GM21576 (cell line): Measurements from ENCODE around the gene ZNF786.
"Not testable (repeated sequence)": the region's sequence is repeated elsewhere in the genome, so short reads cannot be mapped to it uniquely, and the experiment has no call there.

Experiments
- ATAC-seq: cut with Tn5 transposase; IDR thresholded peaks from one replicate; pipeline ENCODE4 v1.9.1; 2021; ENCODE audit warnings: mild to moderate bottlenecking, moderate library complexity; ENCODE audit not compliant: unreplicated experiment

ZNF786 gene

GRCh38 chr7:149090397-149091195 lies at the start of gene ZNF786:
ZNF786 (minus strand) TSS chr7:149090718; CDS start chr7:149090640, 78 bp downstream.
- ATAC-seq: peak; percentile 82

- ATAC-seq: no peak
Measured at GRCh38 chr7:149136118-149136517, 45.6 kb upstream of the ZNF786 start.

DNA sequence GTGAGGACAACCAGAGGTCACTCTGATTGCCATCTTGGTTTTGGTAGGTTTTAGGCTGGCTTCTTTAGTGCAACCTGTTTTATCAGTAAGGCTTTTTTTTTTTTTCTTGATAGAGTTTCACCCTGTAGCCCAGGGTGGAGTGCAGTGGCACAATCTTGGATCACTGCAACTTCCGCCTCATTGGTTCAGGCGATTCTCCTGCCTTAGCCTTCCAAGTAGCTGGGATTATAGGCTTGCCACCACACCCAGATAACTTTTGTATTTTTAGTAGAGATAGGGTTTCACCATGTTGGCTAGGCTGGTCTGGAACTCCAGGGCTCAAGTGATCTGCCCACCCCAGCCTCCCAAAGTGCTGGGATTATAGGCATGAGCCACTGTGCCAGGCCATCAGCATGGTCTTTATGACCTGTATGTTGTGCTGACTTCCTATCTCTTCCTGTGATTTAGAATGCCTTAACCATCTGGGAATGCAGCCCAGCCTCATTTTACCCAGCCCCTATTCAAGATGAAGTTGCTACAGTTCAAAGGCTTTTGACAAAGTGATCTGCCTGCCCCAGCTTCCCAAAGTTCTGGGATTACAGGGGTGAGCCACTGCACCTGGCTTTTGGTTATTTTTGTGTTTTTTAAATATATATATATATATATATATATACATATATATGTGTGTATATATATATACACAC lies 42.7 kb upstream of the ZNF786 start:
- no peak for ATAC-seq

GRCh38 chr7:149130572-149131198 lies 40.2 kb upstream of the ZNF786 start:
- no peak for ATAC-seq

- ATAC-seq: peak; percentile 38
Measured at GRCh38 chr7:149126662-149127266, 36.2 kb upstream of the ZNF786 start.

GRCh38 chr7:149125863-149126661 lies 35.5 kb upstream of the ZNF786 start, which contains the start of gene ZNF425:
ZNF425 (minus strand) TSS chr7:149126324; CDS start chr7:149126213, 111 bp downstream.
- ATAC-seq: peak; percentile 84

DNA sequence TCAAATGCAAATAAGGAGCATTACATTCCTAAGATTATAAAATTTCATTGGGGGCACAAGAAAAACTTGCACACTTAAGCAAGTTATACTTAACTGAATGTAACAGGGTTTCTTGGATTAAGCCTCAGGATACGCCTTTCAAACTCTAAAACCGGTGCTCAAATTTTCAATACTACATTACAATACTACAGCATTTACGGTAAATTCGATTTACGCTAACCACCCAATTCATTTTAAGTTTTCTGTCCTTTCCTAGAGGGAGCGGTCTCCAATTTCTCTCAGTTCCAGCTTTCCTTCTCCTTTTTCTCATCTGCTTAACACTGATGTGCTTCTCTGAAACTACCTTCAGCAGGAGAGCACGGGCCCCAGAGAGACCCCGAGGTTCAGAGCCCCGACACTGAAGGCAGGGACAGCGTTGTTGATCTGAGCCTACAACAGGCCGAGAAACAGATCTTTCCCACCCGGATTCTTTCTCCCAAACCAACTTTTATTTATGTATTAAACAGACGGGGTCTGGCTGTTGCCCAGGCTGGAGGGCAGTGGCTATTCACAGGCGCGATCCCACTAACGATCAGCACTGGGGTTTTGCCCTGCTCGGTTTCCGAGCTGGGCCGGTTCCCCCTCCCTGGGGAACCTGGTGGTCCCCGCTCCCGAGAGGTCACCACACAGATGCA lies 34.8 kb upstream of the ZNF786 start:
- no peak for ATAC-seq

GRCh38 chr7:149109969-149110368 lies 19.5 kb upstream of the ZNF786 start:
- ATAC-seq: no peak

DNA sequence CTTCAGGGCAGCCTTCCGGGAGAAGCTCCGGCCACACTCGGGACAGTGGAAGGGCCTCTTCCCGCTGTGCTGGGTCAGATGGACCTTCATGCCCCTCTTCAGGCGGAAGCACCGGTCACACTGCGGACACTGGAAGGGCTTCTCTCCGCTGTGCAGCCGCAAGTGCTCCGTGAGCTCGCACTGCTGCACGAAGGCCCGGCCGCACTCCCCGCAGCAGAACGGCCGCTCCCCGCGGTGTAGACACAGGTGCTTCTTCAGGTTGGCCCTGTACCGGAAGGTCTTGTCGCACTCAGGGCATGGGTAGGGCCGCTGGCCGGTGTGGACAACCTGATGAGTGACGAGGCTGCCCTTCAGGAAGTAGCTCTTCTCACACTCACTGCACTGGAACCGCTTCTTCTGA lies 14.2 kb upstream of the ZNF786 start:
- ATAC-seq: no peak

DNA sequence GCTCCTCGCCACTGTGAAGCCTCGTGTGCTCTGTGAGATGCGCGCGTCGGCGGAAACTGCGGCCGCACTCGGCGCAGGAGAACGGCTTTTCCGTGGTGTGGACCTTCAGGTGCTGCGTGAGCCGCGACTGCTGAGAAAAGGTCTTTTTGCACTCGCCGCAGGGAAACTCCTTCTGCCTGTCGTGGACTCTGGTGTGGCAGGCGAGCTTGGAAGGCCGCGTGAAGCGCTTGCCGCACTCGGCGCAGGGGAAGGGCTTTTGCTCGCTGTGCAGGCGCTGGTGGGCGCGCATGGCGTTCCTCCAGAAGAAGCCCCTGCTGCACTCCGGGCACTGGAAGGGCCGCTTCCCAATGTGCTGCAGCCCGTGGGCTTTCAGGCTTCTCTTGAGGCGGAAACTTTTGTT lies 13.7 kb upstream of the ZNF786 start:
- ATAC-seq: no peak

DNA sequence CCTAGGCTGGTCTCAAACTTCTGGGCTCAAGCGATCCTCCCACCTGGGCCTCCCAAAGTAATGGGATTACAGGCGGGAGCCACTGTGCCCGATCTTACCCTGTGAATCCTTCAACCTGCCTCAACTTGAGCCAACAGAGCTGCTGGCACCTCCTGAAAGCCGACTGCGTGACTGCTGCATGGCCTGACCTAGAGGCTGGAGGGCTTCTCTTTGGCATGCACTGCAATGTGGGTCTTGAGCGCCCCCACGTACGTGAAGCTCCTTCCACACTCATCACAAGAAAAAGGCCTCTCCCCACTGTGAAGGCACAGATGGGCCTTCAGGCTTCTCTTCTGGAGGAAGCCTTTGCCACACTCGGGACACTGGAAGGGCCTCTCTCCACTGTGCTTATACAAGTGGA lies 12.9 kb upstream of the ZNF786 start:
- no peak for ATAC-seq

GRCh38 chr7:149102666-149103065 lies 12.1 kb upstream of the ZNF786 start:
- no peak for ATAC-seq

GRCh38 chr7:149100821-149101220 lies 10.3 kb upstream of the ZNF786 start:
- ATAC-seq: no peak

DNA sequence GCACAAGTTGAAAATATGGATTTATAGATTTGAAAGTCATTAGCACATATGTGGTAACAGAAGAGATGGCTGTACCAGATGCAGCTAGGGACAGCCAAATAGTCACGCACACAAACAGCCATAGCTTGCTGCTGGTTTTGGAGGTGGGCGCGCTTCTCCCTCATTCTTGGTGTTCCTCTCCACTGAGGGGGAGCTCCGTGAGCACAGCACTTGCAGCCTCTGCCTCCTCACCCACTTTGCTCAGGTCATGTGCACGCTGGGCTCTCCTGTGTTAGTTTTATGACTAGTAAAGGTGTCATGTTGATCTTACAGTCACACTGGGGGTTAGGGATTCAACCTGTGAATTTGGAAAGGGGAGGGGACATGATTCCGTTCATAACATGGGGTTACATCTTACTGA lies 8.5 kb upstream of the ZNF786 start:
- no peak for ATAC-seq

- no peak for ATAC-seq
Measured at GRCh38 chr7:149097088-149097487, 6.6 kb upstream of the ZNF786 start.

DNA sequence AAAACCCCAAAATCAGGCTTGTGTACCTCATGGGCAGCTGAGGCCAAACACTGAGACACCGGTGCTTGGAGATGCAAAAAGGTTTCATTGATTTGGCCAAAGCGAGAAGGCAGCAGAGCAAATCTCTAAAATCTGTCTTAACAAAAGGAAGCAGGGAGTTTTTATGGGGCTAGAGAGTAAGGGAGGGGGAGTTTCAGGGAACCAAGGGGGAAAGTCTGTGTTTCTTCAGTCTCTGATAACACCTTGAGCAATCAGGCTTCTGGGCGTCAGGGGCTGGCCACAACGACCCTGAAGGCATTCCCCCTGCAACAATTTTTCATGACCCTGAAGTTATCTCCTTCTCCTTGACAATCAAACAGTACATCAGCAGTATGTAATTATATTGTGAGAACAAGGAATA lies 2.7 kb upstream of the ZNF786 start:
- no peak for ATAC-seq

DNA sequence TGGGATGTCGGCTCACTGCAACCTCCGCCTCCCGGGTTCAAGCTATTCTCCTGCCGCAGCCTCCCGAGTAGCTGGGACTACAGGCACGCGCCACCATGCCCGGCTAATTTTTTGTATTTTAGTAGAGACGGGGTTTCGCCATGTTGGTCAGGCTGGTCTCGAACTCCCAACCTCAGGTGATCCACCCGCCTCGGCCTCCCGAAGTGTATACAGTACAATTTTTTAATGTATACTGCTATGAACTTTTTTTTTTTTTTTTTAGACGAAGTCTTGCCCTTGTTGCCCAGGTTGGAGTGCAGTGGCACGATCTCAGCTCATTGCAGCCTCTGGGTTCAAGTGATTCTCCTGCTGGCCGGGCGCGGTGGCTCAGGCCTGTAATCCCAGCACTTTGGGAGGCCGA lies 1.7 kb upstream of the ZNF786 start:
- not testable (repeated sequence) for ATAC-seq

DNA sequence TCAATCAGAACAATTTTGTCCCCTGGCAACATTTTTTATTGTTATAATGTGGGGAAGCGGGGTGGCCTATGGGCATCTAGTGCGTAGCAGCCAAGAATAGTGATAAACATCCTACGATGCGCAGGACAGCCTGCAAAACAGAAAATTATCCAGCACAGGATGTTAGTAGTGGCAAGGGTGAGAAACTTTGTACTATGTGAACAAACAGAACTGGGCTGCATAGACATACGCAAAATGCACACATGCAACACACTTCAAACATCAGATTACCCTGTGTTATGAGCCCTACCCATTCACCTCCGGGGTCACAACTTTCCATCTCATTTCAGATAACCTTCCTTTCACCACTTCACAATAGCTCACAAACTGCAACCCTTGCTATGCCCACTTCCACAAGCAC lies 3.1 kb downstream of the ZNF786 start:
- no peak for ATAC-seq

DNA sequence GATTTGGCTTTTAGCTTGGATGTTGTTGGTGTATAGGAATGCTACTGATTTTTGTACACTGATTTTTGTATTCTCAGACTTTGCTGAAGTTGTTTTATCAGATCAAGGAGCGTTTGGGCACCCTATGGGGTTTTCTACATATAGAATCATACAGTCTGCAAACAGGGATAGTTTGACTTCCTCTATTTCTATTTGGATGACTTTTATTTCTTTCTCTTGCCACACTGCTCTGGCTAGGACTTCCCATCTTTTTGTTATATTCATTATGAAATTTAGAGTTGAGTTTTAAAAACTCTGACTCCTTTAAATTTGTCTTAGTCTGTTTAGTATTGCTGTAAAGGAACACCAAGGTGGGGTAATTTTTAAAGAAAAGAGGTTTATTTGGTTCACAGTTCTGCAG lies 4.7 kb downstream of the ZNF786 start:
- no peak for ATAC-seq

DNA sequence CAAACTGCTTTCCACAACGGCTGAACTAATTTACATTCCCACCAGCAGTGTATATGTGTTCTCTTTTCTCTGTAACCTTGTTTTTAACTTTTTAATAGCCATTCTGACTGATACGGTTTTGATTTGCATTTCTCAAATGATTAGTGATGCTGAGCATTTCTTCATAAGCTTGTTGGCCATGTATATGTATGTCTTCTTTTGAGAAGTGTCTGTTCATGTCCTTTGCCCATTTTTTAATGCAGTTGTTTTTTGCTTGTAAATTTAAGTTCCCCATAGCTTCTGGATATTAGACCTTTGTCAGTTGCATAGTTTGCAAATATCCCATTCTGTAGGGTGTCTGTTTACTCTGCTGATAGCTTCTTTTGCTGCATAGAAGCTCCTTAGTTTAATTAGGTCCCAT lies 6.1 kb downstream of the ZNF786 start:
- ATAC-seq: no peak
